Measurements from ENCODE around the gene SORCS2. TPM values are rescaled to one million over a fixed set of nuclear protein-coding genes. Genes with fewer than 3 reads are reported as not detected.

The SORCS2 gene
- polyA plus RNA-seq, 4 donors, result 5.8 to 64.8 (median 8.9) TPM

GRCh38 chr4:7457201-7458065 lies 265.1 kb downstream of the SORCS2 start:
- DNase-seq (ENCODE audit: low read depth in 4 of 4, low spot score in 3 of 4), result no peak

GRCh38 chr4:7458066-7458425 lies 265.7 kb downstream of the SORCS2 start:
- DNase-seq (ENCODE audit: low read depth in 4 of 4, low spot score in 3 of 4), result no peak

GRCh38 chr4:7458477-7458876 lies 266.1 kb downstream of the SORCS2 start:
- DNase-seq (ENCODE audit: low read depth in 4 of 4, low spot score in 3 of 4), result no peak

GRCh38 chr4:7459471-7459870 lies 267.1 kb downstream of the SORCS2 start:
- DNase-seq (ENCODE audit: low read depth in 4 of 4, low spot score in 3 of 4), result no peak

- DNase-seq (ENCODE audit: low read depth in 4 of 4, low spot score in 3 of 4), result peak in 1 of 4 donors; percentile 27
Observed at GRCh38 chr4:7460566-7460965, 268.2 kb downstream of the SORCS2 start.

- DNase-seq (ENCODE audit: low read depth in 4 of 4, low spot score in 3 of 4), result no peak
Observed at GRCh38 chr4:7461230-7461629, 268.9 kb downstream of the SORCS2 start.

GRCh38 chr4:7462509-7462971 lies 270.2 kb downstream of the SORCS2 start:
- DNase-seq (ENCODE audit: low read depth in 4 of 4, low spot score in 3 of 4), result peak in 1 of 4 donors; percentile 12

- no peak for DNase-seq (ENCODE audit: low read depth in 4 of 4, low spot score in 3 of 4)
Observed at GRCh38 chr4:7463566-7464258, 271.4 kb downstream of the SORCS2 start.

GRCh38 chr4:7464259-7464655 lies 271.9 kb downstream of the SORCS2 start:
- no peak for DNase-seq (ENCODE audit: low read depth in 4 of 4, low spot score in 3 of 4)

GRCh38 chr4:7465017-7465416 lies 272.7 kb downstream of the SORCS2 start:
- DNase-seq (ENCODE audit: low read depth in 4 of 4, low spot score in 3 of 4), result no peak

GRCh38 chr4:7466215-7466614 lies 273.9 kb downstream of the SORCS2 start:
- DNase-seq (ENCODE audit: low read depth in 4 of 4, low spot score in 3 of 4), result no peak

- DNase-seq (ENCODE audit: low read depth in 4 of 4, low spot score in 3 of 4), result no peak
Observed at GRCh38 chr4:7466904-7467303, 274.6 kb downstream of the SORCS2 start.

- no peak for DNase-seq (ENCODE audit: low read depth in 4 of 4, low spot score in 3 of 4)
Observed at GRCh38 chr4:7467471-7467870, 275.1 kb downstream of the SORCS2 start.

- no peak for DNase-seq (ENCODE audit: low read depth in 4 of 4, low spot score in 3 of 4)
Observed at GRCh38 chr4:7469023-7469422, 276.7 kb downstream of the SORCS2 start.

GRCh38 chr4:7470111-7470510 lies 277.8 kb downstream of the SORCS2 start:
- DNase-seq (ENCODE audit: low read depth in 4 of 4, low spot score in 3 of 4), result no peak

- no peak for DNase-seq (ENCODE audit: low read depth in 4 of 4, low spot score in 3 of 4)
Observed at GRCh38 chr4:7470522-7471128, 278.3 kb downstream of the SORCS2 start.

GRCh38 chr4:7472442-7473013 lies 280.2 kb downstream of the SORCS2 start:
- DNase-seq (ENCODE audit: low read depth in 4 of 4, low spot score in 3 of 4), result peak in 2 of 4 donors; percentile 24 to 41

- no peak for DNase-seq (ENCODE audit: low read depth in 4 of 4, low spot score in 3 of 4)
Observed at GRCh38 chr4:7473081-7473480, 280.7 kb downstream of the SORCS2 start.

GRCh38 chr4:7474320-7474719 lies 282.0 kb downstream of the SORCS2 start:
- no peak for DNase-seq (ENCODE audit: low read depth in 4 of 4, low spot score in 3 of 4)

- no peak for DNase-seq (ENCODE audit: low read depth in 4 of 4, low spot score in 3 of 4)
Observed at GRCh38 chr4:7475207-7475606, 282.9 kb downstream of the SORCS2 start.

GRCh38 chr4:7476820-7477219 lies 284.5 kb downstream of the SORCS2 start:
- no peak for DNase-seq (ENCODE audit: low read depth in 4 of 4, low spot score in 3 of 4)
